ENCODE data around the gene SCN1B.

GRCh38 chr19:35066121-35066520 lies 35.9 kb downstream of the SCN1B start:
- no peak for TF ChIP-seq CTCF (IDR thresholded peaks at IDR 0.05; ENCODE audit: insufficient read depth, low read length, poor library complexity, severe bottlenecking)
- no peak for TF ChIP-seq EZH2phosphoT487 (conservative IDR thresholded peaks at IDR 0.05; ENCODE audit: low read length)
